H54 (cell line): ENCODE measurements around the gene AP2A2.

Experiments
- DNase-seq: peaks from one replicate; pipeline ENCODE4 v3.0.0; 2011; ENCODE audit warnings: low spot score, mixed read lengths; ENCODE audit not compliant: insufficient read length
- FAIRE-seq: peaks from 3 replicates; lab custom pipeline; 2011; peaks lifted over from hg19 to GRCh38; lab: Jason Lieb, UNC
- POLR2A ChIP-seq: IDR thresholded peaks from 2 replicates; pipeline ENCODE4 v1.6.1; 2011; ENCODE audit warnings: low read depth, mild to moderate bottlenecking, low read length

Gene AP2A2

GRCh38 chr11:1005928-1006327 lies 80.3 kb downstream of the AP2A2 start:
- FAIRE-seq: no peak
- no peak for DNase-seq
- no peak for TF ChIP-seq POLR2A

GRCh38 chr11:1006762-1007161 lies 81.1 kb downstream of the AP2A2 start:
- TF ChIP-seq POLR2A: no peak
- DNase-seq (no peak), FAIRE-seq (no peak)

- no peak for DNase-seq
- no peak for FAIRE-seq
- TF ChIP-seq POLR2A: no peak
These were observed 81.6 kb downstream of the AP2A2 start for GRCh38 chr11:1007279-1007678.

- DNase-seq: no peak
- no peak for TF ChIP-seq POLR2A
- FAIRE-seq: no peak
These were observed 82.5 kb downstream of the AP2A2 start for GRCh38 chr11:1008001-1008802.

- DNase-seq (no peak), FAIRE-seq (no peak)
- no peak for TF ChIP-seq POLR2A
These were observed 83.1 kb downstream of the AP2A2 start for GRCh38 chr11:1008803-1009145.

- no peak for DNase-seq
- no peak for TF ChIP-seq POLR2A
- no peak for FAIRE-seq
These were observed 83.7 kb downstream of the AP2A2 start for GRCh38 chr11:1009371-1009770.

- no peak for FAIRE-seq
- TF ChIP-seq POLR2A: no peak
- DNase-seq: no peak
These were observed 84.3 kb downstream of the AP2A2 start for GRCh38 chr11:1009991-1010390.

- no peak for TF ChIP-seq POLR2A
- DNase-seq (no peak), FAIRE-seq (no peak)
These were observed 85.1 kb downstream of the AP2A2 start for GRCh38 chr11:1010551-1011319.

- FAIRE-seq (no peak), DNase-seq (no peak)
- TF ChIP-seq POLR2A: no peak
These were observed 85.6 kb downstream of the AP2A2 start for GRCh38 chr11:1011320-1011698.

- FAIRE-seq (no peak), DNase-seq (no peak)
- TF ChIP-seq POLR2A: no peak
These were observed 86.6 kb downstream of the AP2A2 start for GRCh38 chr11:1012291-1012690.

- DNase-seq: no peak
- no peak for FAIRE-seq
These were observed 87.3 kb downstream of the AP2A2 start for GRCh38 chr11:1012740-1013630.

GRCh38 chr11:1013631-1013935 lies 87.9 kb downstream of the AP2A2 start:
- FAIRE-seq (no peak), DNase-seq (no peak)
- no peak for TF ChIP-seq POLR2A

More at GRCh38 chr11:1012740-1013630, 87.3 kb downstream of the AP2A2 start:
- TF ChIP-seq POLR2A: no peak

- TF ChIP-seq POLR2A: no peak
- DNase-seq: no peak
- FAIRE-seq: no peak
These were observed 88.6 kb downstream of the AP2A2 start for GRCh38 chr11:1014276-1014675.

GRCh38 chr11:1015064-1015463 lies 89.4 kb downstream of the AP2A2 start:
- DNase-seq (no peak), FAIRE-seq (no peak)
- TF ChIP-seq POLR2A: no peak
